Smooth muscle cell (in vitro differentiated cells): Measurements from ENCODE around the gene TNK2. TPM values are rescaled to one million over a fixed set of nuclear protein-coding genes. Genes with fewer than 3 reads are reported as not detected.
"Not testable (repeated sequence)": the region's sequence is repeated elsewhere in the genome, so short reads cannot be mapped to it uniquely, and the experiment has no call there.

Experiments used
- DNase-seq: peaks from one replicate; lab custom pipeline; 2025; ENCODE audit not compliant: unreplicated experiment; lab: John Stamatoyannopoulos, UW
- H2AFZ ChIP-seq: fragments of 200-600 bp; sonication (generic); 2 replicates; pipeline ENCODE4 v1.6.0; 2016; ENCODE audit warnings: antibody characterized with exemption, low read depth, mild to moderate bottlenecking
- H3F3A ChIP-seq: fragments of 200-600 bp; sonication (generic); 2 replicates; pipeline ENCODE4 v1.6.0; 2017; ENCODE audit warnings: antibody characterized with exemption, low read depth
- H3K27ac ChIP-seq: fragments of 200-600 bp; sonication (generic); 2 replicates; pipeline ENCODE4 v1.5.1; 2016; ENCODE audit warnings: low read depth, mild to moderate bottlenecking
- H3K27me3 ChIP-seq: fragments of 200-600 bp; sonication (generic); 2 replicates; pipeline ENCODE4 v1.6.1; 2016; ENCODE audit warnings: low read depth, mild to moderate bottlenecking
- H3K36me3 ChIP-seq: fragments of 200-600 bp; sonication (generic); 2 replicates; pipeline ENCODE4 v1.5.1; 2016; ENCODE audit warnings: low read depth
- H3K4me1 ChIP-seq: fragments of 200-600 bp; sonication (generic); 2 replicates; pipeline ENCODE4 v1.5.1; 2016; ENCODE audit warnings: low read depth
- H3K4me2 ChIP-seq: fragments of 200-600 bp; sonication (generic); 2 replicates; pipeline ENCODE4 v1.6.0; 2016; ENCODE audit warnings: mild to moderate bottlenecking
- H3K4me3 ChIP-seq: fragments of 200-600 bp; sonication (generic); 2 replicates; pipeline ENCODE4 v1.5.1; 2016; ENCODE audit warnings: mild to moderate bottlenecking
- H3K79me2 ChIP-seq: fragments of 200-600 bp; sonication (generic); 2 replicates; pipeline ENCODE4 v1.6.0; 2016; ENCODE audit warnings: low read depth, mild to moderate bottlenecking
- H3K9ac ChIP-seq: fragments of 200-600 bp; sonication (generic); 2 replicates; pipeline ENCODE4 v1.6.0; 2016; ENCODE audit warnings: low read depth
- H3K9me3 ChIP-seq: fragments of 200-600 bp; sonication (generic); replicated peaks from 2 replicates; pipeline ENCODE4 v1.5.1; 2016; ENCODE audit warnings: low read depth
- H4K20me1 ChIP-seq: fragments of 200-600 bp; sonication (generic); 2 replicates; pipeline ENCODE4 v1.6.0; 2016; ENCODE audit warnings: low read depth
- WGBS: methylation state at CpG from one replicate; pipeline ENCODE4 v1.1.7; 2016; ENCODE audit warnings: low lambda C conversion rate; 5-methylcytosine and 5-hydroxymethylcytosine counted together
- polyA plus RNA-seq: library from polyadenylated mRNA; unstranded; fragments of >200 nt; fragmentation: Nextera tagmentation; extraction: Ambion mirVana; gene quantifications from 2 replicates; pipeline ENCODE4 v1.2.1, GENCODE V29; 2016
- total RNA-seq: library from RNA; depleted of rRNA; stranded (reverse); fragments of >200 nt; gene quantifications from 2 replicates; pipeline ENCODE4 v1.2.3, GENCODE V29; 2014

TNK2 gene
- total and polyA plus RNA-seq, 2 experiments from 2014 or later, result 2.8 to 10.6 TPM

DNA sequence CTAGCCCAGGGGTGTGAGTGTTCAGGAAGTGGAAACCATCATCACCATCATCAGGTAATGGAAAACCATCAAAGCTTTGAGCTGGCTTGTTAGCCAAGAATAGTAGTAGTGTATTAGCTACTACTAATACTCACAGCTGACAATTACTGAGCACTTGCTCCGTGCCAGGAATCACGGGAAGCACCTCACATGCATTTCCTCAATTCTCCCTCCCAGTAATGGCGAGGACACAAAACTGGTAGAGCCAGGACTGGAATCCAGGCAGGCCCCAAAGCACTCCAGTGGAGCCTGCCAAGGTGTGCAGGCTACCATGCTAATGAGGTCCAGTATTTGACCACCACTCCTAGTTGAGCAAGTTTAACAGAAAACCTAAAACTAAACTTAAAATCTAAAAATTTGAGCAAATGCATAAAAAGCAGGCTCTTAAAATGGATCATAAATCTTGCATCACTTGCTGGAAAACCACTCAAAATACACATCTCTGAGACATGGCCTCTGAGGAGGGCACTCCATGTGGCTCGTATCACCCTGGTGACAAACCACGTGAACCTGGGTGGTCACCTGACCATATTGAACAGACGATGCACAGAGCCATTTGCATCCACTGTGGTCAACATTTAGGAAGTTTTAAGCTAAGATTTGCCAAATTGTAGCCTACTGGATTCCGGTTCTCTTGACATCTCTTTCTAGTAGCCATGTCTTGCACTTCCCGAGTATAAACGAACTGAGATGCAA lies 43.3 kb upstream of the TNK2 start:
- not testable (repeated sequence) for H4K20me1 ChIP-seq, H3K36me3 ChIP-seq, DNase-seq, H3K4me3 ChIP-seq, H3K4me1 ChIP-seq, H2AFZ ChIP-seq, H3F3A ChIP-seq, H3K79me2 ChIP-seq, H3K27me3 ChIP-seq, H3K4me2 ChIP-seq, H3K9ac ChIP-seq, H3K27ac ChIP-seq, H3K9me3 ChIP-seq
- WGBS, result 90% methylated on average over 9 of the region's 9 CpGs

DNA sequence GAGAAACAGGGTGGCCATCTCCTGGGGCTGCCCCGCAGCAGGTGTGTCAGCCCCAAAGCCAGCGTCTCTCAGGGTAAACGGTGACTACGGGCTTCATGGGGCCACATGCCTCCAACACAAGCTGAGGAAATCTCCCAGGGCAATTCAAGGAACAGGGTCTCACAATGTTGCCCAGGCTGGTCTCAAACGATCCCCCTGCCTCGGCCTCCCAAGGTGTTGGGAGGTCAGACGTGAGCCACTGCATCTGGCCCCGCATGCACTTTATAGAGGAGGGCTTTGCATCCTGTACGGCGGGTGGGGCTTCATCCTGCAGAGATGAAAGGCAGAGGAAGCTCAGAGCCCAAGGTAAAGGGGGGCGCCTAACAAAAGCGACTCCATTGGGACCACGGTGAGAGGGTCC lies 42.4 kb upstream of the TNK2 start:
- not testable (repeated sequence) for DNase-seq, H2AFZ ChIP-seq, H3F3A ChIP-seq, H3K9ac ChIP-seq, H4K20me1 ChIP-seq, H3K36me3 ChIP-seq, H3K27me3 ChIP-seq, H3K4me3 ChIP-seq, H3K4me2 ChIP-seq, H3K79me2 ChIP-seq, H3K27ac ChIP-seq, H3K4me1 ChIP-seq, H3K9me3 ChIP-seq
- WGBS, result 95% methylated on average over 13 of the region's 13 CpGs

DNA sequence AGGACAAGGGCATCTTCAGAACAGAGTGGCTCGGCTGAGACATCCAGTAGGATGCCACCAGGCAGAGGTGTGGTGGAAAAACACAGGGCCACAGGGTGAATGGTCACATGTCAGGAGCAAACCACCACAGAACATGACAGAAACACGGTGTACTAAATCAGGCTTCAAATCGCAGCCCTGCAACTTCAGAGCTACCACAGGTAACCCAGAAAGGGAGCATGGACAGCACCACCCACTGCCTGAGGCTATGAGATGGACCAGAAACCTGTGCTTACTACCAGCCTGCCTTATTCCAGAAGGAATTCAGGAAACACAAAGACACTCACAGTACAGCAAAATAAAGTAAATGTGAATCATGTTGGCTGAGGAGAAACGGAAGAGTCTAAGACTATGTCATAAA lies 41.8 kb upstream of the TNK2 start:
- H4K20me1 ChIP-seq, H3K4me3 ChIP-seq, H2AFZ ChIP-seq, H3K9me3 ChIP-seq, H3K27ac ChIP-seq, H3K9ac ChIP-seq, H3F3A ChIP-seq, H3K4me1 ChIP-seq, H3K4me2 ChIP-seq, H3K27me3 ChIP-seq, DNase-seq, H3K79me2 ChIP-seq, H3K36me3 ChIP-seq: not testable (repeated sequence)
- 85% methylated on average over 4 of the region's 4 CpGs for WGBS

DNA sequence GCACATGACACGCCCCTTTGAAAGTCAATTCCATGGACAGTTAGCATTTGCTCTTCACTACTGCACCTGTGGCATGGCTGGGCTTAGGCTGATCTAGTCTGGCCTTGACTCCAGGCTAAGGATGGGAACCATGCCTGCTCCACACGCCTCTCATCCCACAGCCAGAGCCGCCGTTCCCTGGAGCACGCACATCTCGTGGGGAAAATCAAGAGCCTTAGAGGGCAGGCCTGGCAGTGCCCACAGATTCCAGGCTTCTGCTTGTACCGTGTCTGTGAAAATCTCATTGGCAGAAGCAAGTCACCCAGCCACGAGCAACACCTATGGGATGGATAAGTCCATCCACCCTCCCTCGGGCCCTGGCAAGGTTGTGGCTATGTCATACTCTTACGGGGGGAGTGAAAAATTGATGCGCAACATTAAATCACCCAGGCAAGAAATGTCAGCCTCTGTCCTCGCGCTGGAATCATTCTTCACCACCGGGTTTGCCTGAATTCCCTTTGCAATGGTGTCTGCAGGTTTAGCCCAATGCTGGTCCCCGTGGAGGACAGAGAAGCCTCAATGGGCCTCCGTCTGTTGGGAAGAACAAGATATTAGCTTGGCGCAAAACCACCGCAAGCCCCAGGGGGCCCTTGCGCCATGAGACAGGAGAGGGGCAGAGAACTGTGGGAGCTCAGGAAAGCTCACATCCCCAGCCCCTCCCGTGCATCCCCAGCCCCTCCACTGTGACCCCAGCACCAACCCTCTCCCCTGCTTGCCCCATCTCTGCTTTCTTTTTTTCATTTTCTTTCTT lies 38.8 kb upstream of the TNK2 start:
- not testable (repeated sequence) for H3K9ac ChIP-seq, H3K9me3 ChIP-seq, H3K27ac ChIP-seq, H3F3A ChIP-seq, H3K27me3 ChIP-seq, H3K36me3 ChIP-seq, H3K4me2 ChIP-seq, H4K20me1 ChIP-seq, H3K4me1 ChIP-seq, H2AFZ ChIP-seq, H3K4me3 ChIP-seq, DNase-seq, H3K79me2 ChIP-seq
- WGBS, result 98% methylated on average over 19 of the region's 20 CpGs

DNA sequence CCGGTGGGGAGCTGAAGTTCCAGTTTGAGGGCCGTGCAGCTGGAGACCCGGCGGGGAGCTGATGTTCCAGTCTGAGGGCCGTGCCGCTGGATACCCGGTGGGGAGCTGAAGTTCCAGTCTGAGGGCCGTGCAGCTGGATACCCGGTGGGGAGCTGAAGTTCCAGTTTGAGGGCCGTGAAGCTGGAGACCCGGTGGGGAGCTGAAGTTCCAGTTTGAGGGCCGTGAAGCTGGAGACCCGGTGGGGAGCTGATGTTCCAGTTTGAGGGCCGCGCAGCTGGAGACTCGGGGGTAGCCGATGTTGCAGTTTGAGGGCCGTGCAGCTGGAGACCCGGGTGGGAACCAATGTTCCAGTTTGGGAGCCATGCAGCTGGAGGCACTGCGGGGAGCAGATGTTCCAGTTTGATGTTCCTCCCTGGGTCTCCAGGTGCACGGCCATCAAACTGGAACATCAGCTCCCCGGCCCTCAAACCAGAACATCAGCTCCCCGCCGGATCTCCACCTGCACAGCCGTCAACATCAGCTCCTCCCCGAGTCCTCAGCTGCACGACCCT lies 33.0 kb upstream of the TNK2 start:
- H3K4me2 ChIP-seq, H3F3A ChIP-seq, H2AFZ ChIP-seq, H3K36me3 ChIP-seq, DNase-seq, H3K4me1 ChIP-seq, H3K4me3 ChIP-seq, H3K9ac ChIP-seq, H4K20me1 ChIP-seq, H3K27me3 ChIP-seq, H3K9me3 ChIP-seq, H3K27ac ChIP-seq, H3K79me2 ChIP-seq: not testable (repeated sequence)
- WGBS, result 94% methylated on average over 27 of the region's 27 CpGs

DNA sequence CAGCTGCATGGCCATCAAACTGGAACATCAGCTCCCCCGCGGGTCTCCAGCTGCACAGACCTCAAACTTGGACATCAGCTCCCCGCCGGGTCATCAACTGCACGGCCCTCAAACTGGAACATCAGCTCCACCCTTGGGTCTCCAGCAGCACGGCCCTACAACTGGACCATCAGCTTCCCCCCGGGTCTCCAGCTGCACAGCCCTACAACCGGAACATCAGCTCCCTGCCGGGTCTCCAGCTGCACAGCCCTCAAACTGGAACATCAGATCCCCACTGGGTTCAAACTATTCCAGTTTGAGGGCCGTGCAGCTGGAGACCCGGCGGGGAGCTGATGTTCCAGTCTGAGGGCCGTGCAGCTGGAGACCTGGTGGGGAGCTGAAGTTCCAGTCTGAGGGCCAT lies 32.5 kb upstream of the TNK2 start:
- not testable (repeated sequence) for H2AFZ ChIP-seq, H3K27ac ChIP-seq, H3K79me2 ChIP-seq, H3F3A ChIP-seq, H4K20me1 ChIP-seq, H3K9me3 ChIP-seq, H3K27me3 ChIP-seq, H3K36me3 ChIP-seq, H3K9ac ChIP-seq, H3K4me3 ChIP-seq, H3K4me2 ChIP-seq, H3K4me1 ChIP-seq, DNase-seq
- WGBS, result 92% methylated on average over 13 of the region's 13 CpGs

DNA sequence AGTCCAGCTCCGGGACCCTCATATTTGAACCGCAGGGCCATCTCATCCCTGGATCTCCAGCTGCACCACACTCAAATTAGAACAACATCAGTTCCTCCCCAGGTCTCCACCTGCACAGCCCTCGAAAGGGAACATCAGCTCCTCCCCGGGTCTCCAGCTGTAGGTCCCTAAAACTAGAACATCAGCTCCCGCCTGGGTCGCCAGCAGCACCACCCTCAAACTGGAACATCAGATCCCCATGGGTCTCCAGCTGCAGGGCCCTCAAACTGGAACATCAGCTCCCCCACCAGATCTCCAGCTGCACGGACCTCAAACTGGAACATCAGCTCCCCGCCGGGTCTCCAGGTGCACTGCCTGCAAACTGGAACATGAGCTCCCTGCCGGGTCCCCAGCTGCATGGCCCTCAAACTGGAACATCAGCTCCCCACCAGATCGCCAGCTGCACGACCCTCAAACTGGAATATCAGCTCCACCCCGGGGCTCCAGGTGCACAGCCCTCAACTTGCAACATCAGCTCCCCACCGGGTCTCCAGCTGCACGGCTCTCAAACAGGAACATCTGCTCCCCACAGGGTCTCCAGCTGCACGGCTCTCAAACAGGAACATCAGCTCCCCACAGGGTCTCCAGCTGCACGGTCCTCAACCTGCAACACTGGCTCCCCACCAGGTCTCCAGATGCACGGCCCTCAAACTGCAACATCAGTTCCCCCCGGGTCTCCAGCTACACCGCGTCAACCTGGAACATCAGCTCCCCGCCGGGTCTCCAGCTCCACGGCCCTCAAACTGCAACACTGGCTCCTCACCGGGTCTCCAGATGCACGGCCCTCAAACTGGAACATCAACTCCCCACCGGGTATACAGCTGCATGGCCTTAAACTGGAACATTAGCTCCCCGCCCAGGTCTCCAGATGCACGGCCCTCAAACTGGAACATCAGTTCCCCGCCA lies 31.4 kb upstream of the TNK2 start:
- H3K4me1 ChIP-seq, result not testable (repeated sequence)

DNA sequence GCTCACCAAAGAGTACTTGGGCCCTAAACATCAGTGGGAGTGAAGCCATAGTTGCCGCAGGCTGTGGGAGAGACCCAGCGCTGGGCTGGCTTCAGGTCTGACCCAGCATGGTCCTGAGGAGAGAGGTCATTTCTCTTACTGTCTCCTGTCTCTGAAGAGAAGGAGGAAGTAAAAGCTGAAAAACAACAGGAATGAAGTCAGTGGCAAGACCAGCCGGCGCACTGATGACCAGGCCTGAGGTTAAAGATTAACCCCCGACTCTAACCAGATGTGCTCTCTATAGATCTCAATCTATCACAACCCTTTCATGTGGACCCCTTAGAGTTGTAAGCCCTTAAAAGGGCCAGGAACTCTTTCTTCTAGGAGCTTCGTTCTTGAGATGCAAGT lies 24.7 kb upstream of the TNK2 start:
- not testable (repeated sequence) for DNase-seq, H4K20me1 ChIP-seq, H3K4me1 ChIP-seq, H3K27ac ChIP-seq, H3K9ac ChIP-seq, H3K27me3 ChIP-seq, H3K4me2 ChIP-seq, H3K36me3 ChIP-seq, H3F3A ChIP-seq, H3K9me3 ChIP-seq, H2AFZ ChIP-seq, H3K79me2 ChIP-seq, H3K4me3 ChIP-seq
- 96% methylated on average over 6 of the region's 6 CpGs for WGBS

More for the DNA sequence above, 31.4 kb upstream of the TNK2 start:
- WGBS, result 95% methylated on average over 27 of the region's 30 CpGs
- H2AFZ ChIP-seq, H3K4me2 ChIP-seq, H3K9me3 ChIP-seq, H3F3A ChIP-seq, H3K79me2 ChIP-seq, H3K27ac ChIP-seq, H3K4me3 ChIP-seq, DNase-seq, H4K20me1 ChIP-seq, H3K36me3 ChIP-seq, H3K27me3 ChIP-seq, H3K9ac ChIP-seq: not testable (repeated sequence)
